GM06990 (cell line): ENCODE measurements around the gene PPP2R1B.

Experiments used
- DNase-seq: peaks from one replicate; pipeline ENCODE4 v3.0.0-alpha.2; 2011; ENCODE audit not compliant: insufficient read length; ENCODE audit errors: extremely low read depth
- H3K27me3 ChIP-seq: replicated peaks from 2 replicates; pipeline ENCODE4 v1.6.0; 2011; ENCODE audit warnings: low read length; ENCODE audit not compliant: control insufficient read depth, insufficient read depth
- H3K36me3 ChIP-seq: 2 replicates; pipeline ENCODE4 v1.5.1; 2011; ENCODE audit warnings: low read length; ENCODE audit not compliant: control insufficient read depth, insufficient read depth
- H3K4me3 ChIP-seq: replicated peaks from 2 replicates; pipeline ENCODE4 v1.5.1; 2011; ENCODE audit warnings: low read depth, mild to moderate bottlenecking, control low read depth, low read length
- CTCF ChIP-seq: IDR thresholded peaks from 2 replicates; pipeline ENCODE4 v1.5.1; 2011; ENCODE audit warnings: low read length, control low read depth, mild to moderate bottlenecking, inconsistent platforms; ENCODE audit not compliant: insufficient read depth, poor library complexity, severe bottlenecking

PPP2R1B gene

GRCh38 chr11:111735262-111736116 lies 30.7 kb downstream of the PPP2R1B start:
- Histone ChIP-seq H3K4me3 (no peak overlapping the region), H3K36me3 (peaks cover 5% of the 10 kb centered on the region), H3K27me3 (no peaks in the 10 kb centered on the region)
- DNase-seq = no peak
- no peak for TF ChIP-seq CTCF

GRCh38 chr11:111734954-111735261 lies 31.3 kb downstream of the PPP2R1B start:
- Histone ChIP-seq H3K27me3 (no peaks in the 10 kb centered on the region), H3K36me3 (peaks cover 5% of the 10 kb centered on the region), H3K4me3 (no peak overlapping the region)
- no peak for DNase-seq
- no peak for TF ChIP-seq CTCF

- no peak for TF ChIP-seq CTCF
- DNase-seq = no peak
- Histone ChIP-seq H3K4me3 (no peak overlapping the region), H3K36me3 (peaks cover 5% of the 10 kb centered on the region), H3K27me3 (no peaks in the 10 kb centered on the region)
Observed at GRCh38 chr11:111734101-111734953, 31.9 kb downstream of the PPP2R1B start.

- H3K27me3 ChIP-seq = no peaks in the 10 kb centered on the region
Observed at GRCh38 chr11:111733611-111734088, 32.5 kb downstream of the PPP2R1B start.

GRCh38 chr11:111733016-111733415 lies 33.2 kb downstream of the PPP2R1B start:
- no peak for TF ChIP-seq CTCF
- no peak overlapping the region for H3K4me3 ChIP-seq
- peaks cover 5% of the 10 kb centered on the region for H3K36me3 ChIP-seq
- no peak for DNase-seq
- no peaks in the 10 kb centered on the region for H3K27me3 ChIP-seq

More at GRCh38 chr11:111733611-111734088, 32.5 kb downstream of the PPP2R1B start:
- no peak for TF ChIP-seq CTCF
- Histone ChIP-seq H3K4me3 (no peak overlapping the region), H3K36me3 (peaks cover 5% of the 10 kb centered on the region)
- no peak for DNase-seq
